Measurements from ENCODE around the gene GNAS. TPM values are rescaled to one million over a fixed set of nuclear protein-coding genes. Genes with fewer than 3 reads are reported as not detected.

Gene GNAS
- total RNA-seq = 1,150 and 1,173 TPM in 2 replicates
- long read RNA-seq, transcript GNAS-211 (12 exons, 1,931 nt) = major isoform, 75 of 332 reads
- long read RNA-seq, transcript GNAS-232 (10 exons, 1,839 nt) = minor isoform, 10 of 332 reads
- long read RNA-seq, transcript GNAS-201 (12 exons, 1,866 nt) = minor isoform, 36 of 332 reads
- long read RNA-seq, transcript GNAS-210 (13 exons, 1,972 nt) = minor isoform, 62 of 332 reads
- long read RNA-seq, partial matches to known transcripts = 45 of 332 reads
- long read RNA-seq, other reads (novel, unspliced or antisense) = 79 of 332 reads

DNA sequence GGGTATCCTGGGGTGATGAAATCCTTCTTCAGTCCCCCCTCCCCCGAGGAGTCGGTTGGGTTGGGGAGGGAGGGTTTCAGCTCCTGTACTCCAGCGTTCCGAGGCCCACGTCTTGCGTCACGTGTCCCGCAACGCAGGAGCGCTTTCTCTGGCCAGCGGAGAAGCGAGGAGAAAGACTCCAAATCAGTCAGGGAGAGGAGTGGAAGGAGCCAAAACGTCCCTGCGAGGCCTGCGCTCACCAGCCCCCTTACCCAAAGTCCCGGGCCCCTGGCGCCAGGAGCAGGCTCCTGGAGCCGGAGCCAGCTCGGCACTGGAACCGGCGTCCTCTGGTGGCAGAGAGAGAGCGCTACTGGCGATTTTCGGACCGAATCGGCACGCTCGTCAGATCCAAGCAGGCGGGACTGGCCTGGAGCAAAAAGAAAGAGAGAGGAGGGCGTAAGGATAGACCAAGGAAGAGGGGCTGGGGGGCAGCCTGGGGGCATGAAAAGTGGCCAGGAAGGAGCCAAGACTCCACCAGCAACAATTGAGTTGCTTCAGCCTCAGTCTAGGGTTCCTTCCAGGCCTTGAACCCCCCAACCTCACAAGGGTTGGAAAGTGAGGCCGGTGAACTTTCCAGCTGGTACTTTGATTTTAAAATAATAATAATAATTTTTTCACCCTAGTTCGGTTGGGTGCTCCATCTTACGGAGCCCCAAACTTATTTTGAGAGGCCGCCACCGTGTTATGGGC, at the start of gene GNAS:
GNAS (plus strand) TSS at position 174 of the 729 bp plus-strand sequence.
- Mint-ChIP-seq H3K27ac (ENCODE audit: unreplicated experiment) (no peak within 1 kb of the TSS), H3K4me1 (ENCODE audit: unreplicated experiment) (peaks cover 30% of the 10 kb centered on the region), H3K9me3 (ENCODE audit: unreplicated experiment) (no peaks in the 10 kb centered on the region), H3K27me3 (ENCODE audit: unreplicated experiment) (peaks cover 50% of the 10 kb centered on the region), H3K4me3 (ENCODE audit: unreplicated experiment) (peak within 1 kb of the TSS; percentile 67), H3K36me3 (ENCODE audit: unreplicated experiment) (no peaks in the 10 kb centered on the region)
- no peak for DNase-seq (ENCODE audit: extremely low spot score, unreplicated experiment)
- TF ChIP-seq, protein P1, sequence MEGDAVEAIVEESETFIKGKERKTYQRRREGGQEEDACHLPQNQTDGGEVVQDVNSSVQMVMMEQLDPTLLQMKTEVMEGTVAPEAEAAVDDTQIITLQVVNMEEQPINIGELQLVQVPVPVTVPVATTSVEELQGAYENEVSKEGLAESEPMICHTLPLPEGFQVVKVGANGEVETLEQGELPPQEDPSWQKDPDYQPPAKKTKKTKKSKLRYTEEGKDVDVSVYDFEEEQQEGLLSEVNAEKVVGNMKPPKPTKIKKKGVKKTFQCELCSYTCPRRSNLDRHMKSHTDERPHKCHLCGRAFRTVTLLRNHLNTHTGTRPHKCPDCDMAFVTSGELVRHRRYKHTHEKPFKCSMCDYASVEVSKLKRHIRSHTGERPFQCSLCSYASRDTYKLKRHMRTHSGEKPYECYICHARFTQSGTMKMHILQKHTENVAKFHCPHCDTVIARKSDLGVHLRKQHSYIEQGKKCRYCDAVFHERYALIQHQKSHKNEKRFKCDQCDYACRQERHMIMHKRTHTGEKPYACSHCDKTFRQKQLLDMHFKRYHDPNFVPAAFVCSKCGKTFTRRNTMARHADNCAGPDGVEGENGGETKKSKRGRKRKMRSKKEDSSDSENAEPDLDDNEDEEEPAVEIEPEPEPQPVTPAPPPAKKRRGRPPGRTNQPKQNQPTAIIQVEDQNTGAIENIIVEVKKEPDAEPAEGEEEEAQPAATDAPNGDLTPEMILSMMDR (IDR thresholded peaks at IDR 0.05) = peak; percentile 72

DNA sequence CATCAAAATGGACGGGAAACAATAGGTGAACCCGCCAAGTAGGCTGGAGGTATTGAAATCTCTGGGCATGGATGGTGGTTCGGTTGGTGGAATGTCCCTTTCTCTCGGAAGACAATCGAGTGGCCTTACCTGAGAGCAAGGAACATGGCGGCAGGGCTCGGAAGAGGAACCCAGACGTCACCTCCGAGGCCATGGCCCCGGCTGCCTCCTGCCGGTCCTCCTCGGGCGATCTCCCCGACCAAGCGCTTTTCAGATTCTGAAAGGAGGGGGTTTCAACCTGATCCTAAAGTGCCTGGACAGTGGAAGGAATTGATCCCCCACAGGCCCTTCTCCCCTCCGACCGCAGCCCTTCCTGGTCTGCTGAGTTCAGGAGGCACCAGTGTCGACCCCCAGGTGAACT, 49.0 kb upstream of the GNAS start:
- Mint-ChIP-seq H3K9me3 (ENCODE audit: unreplicated experiment) (no peaks in the 10 kb centered on the region), H3K4me1 (ENCODE audit: unreplicated experiment) (no peaks in the 10 kb centered on the region), H3K27me3 (ENCODE audit: unreplicated experiment) (peaks cover 31% of the 10 kb centered on the region), H3K36me3 (ENCODE audit: unreplicated experiment) (no peaks in the 10 kb centered on the region), H3K4me3 (ENCODE audit: unreplicated experiment) (no peak overlapping the region), H3K27ac (ENCODE audit: unreplicated experiment) (no peak overlapping the region)
- DNase-seq (ENCODE audit: extremely low spot score, unreplicated experiment) = no peak
- TF ChIP-seq, protein P1 (IDR thresholded peaks at IDR 0.05) = no peak

DNA sequence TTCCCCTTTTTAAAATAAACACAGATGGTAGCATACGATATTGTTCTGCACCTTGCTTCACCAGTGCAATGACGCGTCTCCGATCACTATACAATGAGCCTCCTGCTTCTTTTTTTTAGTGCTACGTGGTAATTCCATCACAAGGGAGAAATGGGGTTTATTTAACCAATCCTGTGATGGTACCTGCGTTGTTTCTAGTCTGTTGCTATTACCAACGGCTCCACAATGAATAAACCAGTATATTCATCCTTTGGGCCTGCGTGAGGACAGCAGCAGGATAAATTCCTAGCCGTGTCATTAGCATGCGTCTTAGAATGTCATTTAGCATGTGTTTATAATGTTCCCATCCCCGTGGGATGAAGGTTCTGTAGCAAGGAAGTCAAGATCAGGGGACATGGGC, 44.7 kb upstream of the GNAS start:
- DNase-seq (ENCODE audit: extremely low spot score, unreplicated experiment) = no peak
- no peak overlapping the region for H3K27ac Mint-ChIP-seq (ENCODE audit: unreplicated experiment)
- H3K9me3 Mint-ChIP-seq (ENCODE audit: unreplicated experiment) = no peaks in the 10 kb centered on the region
- H3K27me3 Mint-ChIP-seq (ENCODE audit: unreplicated experiment) = peaks cover 27% of the 10 kb centered on the region
- TF ChIP-seq, protein P1 (IDR thresholded peaks at IDR 0.05) = no peak
- H3K4me1 Mint-ChIP-seq (ENCODE audit: unreplicated experiment) = no peaks in the 10 kb centered on the region
- H3K4me3 Mint-ChIP-seq (ENCODE audit: unreplicated experiment) = no peak overlapping the region
- no peaks in the 10 kb centered on the region for H3K36me3 Mint-ChIP-seq (ENCODE audit: unreplicated experiment)

DNA sequence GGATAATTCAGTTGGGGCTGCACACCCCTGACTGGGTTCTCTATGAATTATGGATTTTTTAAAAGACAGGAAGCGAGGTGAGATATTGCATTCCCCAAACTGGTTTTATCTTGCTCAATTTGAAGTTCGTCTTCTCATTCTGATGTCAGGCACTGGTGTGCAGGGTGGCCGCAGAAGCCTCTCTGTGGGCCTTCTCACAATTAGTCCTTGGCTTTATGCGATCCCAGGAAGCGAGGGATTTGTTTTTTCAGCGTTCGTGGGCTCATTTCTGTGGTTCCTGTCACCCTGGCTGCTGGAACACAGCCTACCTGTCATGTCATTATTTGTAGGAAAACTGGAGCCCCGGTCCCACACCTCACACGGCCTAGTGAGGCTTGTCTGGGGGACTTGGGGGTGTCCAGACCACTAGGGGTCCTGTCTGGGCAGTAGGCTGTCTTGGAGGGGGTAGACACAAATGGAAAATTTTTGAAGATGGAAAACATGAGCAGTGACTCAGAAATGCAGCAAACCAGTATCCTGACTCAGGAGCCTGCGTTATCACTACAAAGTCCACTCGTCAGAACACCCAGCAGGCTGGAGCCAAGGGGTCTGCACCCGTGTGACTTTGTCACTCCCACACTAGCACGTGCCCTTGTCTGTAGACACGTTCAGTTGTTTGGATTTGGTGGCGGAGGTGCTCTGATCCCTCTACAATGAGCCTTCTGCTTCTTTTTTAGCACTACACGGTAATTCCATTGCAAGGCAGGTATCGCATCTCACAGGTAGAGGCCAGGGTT, 44.1 kb upstream of the GNAS start:
- Mint-ChIP-seq H3K36me3 (ENCODE audit: unreplicated experiment) (no peaks in the 10 kb centered on the region), H3K27me3 (ENCODE audit: unreplicated experiment) (peaks cover 23% of the 10 kb centered on the region), H3K4me1 (ENCODE audit: unreplicated experiment) (no peaks in the 10 kb centered on the region), H3K4me3 (ENCODE audit: unreplicated experiment) (no peak overlapping the region), H3K27ac (ENCODE audit: unreplicated experiment) (no peak overlapping the region), H3K9me3 (ENCODE audit: unreplicated experiment) (no peaks in the 10 kb centered on the region)
- TF ChIP-seq, protein P1 (IDR thresholded peaks at IDR 0.05) = no peak
- no peak for DNase-seq (ENCODE audit: extremely low spot score, unreplicated experiment)
